ENCODE measurements around the gene PTGS1. TPM values are rescaled to one million over a fixed set of nuclear protein-coding genes. Genes with fewer than 3 reads are reported as not detected.

PTGS1 gene
- total and polyA plus RNA-seq, 4 donors, result 3.1 to 20.3 (median 8.1) TPM

Other genes starting within 250 kb of the PTGS1 start
- 10 to 100 TPM; 25.3 to 26.9 TPM for gene NDUFA8, start 211.2 kb upstream of the PTGS1 start, total RNA-seq
- 10 to 100 TPM; 59.0 to 65.6 TPM for gene NDUFA8, start 211.2 kb upstream of the PTGS1 start, polyA plus RNA-seq
- not detected for gene MORN5, start 211.1 kb upstream of the PTGS1 start, total RNA-seq
- not detected for gene MORN5, start 211.1 kb upstream of the PTGS1 start, polyA plus RNA-seq
- gene LHX6, start 142.1 kb upstream of the PTGS1 start, total RNA-seq, result 10 to 100 TPM; 12.2 to 13.8 TPM
- gene LHX6, start 142.1 kb upstream of the PTGS1 start, polyA plus RNA-seq, result not detected
- 10 to 100 TPM; 15.0 to 16.6 TPM for gene RBM18, start 106.2 kb upstream of the PTGS1 start, total RNA-seq
- 1 to 10 TPM; 7.6 to 8.3 TPM for gene RBM18, start 106.2 kb upstream of the PTGS1 start, polyA plus RNA-seq
- gene MRRF, start 106.1 kb upstream of the PTGS1 start, total RNA-seq, result 10 to 100 TPM; 20.5 to 28.7 TPM
- 10 to 100 TPM; 18.7 to 20.4 TPM for gene MRRF, start 106.1 kb upstream of the PTGS1 start, polyA plus RNA-seq
- not detected for gene OR1J1, start 106.9 kb downstream of the PTGS1 start, total RNA-seq
- gene OR1J1, start 106.9 kb downstream of the PTGS1 start, polyA plus RNA-seq, result not detected
- gene OR1J2, start 139.8 kb downstream of the PTGS1 start, total RNA-seq, result not detected
- gene OR1J2, start 139.8 kb downstream of the PTGS1 start, polyA plus RNA-seq, result not detected
- not detected for gene OR1J4, start 148.1 kb downstream of the PTGS1 start, total RNA-seq
- not detected for gene OR1J4, start 148.1 kb downstream of the PTGS1 start, polyA plus RNA-seq
- not detected for gene OR1N1, start 156.3 kb downstream of the PTGS1 start, total RNA-seq
- gene OR1N1, start 156.3 kb downstream of the PTGS1 start, polyA plus RNA-seq, result not detected
- gene OR1N2, start 182.1 kb downstream of the PTGS1 start, total RNA-seq, result not detected
- gene OR1N2, start 182.1 kb downstream of the PTGS1 start, polyA plus RNA-seq, result not detected
- gene OR1L8, start 212.4 kb downstream of the PTGS1 start, total RNA-seq, result not detected
- not detected for gene OR1L8, start 212.4 kb downstream of the PTGS1 start, polyA plus RNA-seq
- not detected for gene OR1Q1, start 243.7 kb downstream of the PTGS1 start, total RNA-seq
- gene OR1Q1, start 243.7 kb downstream of the PTGS1 start, polyA plus RNA-seq, result not detected